Testis (tissue), 2 donors: ENCODE results near the gene LGALS9.

Source experiments
- POLR2A ChIP-seq: fragments of 450-650 bp; IDR thresholded peaks from one replicate; pipeline ENCODE4 v1.6.1; 2017; ENCODE audit warnings: antibody characterized with exemption, mild to moderate bottlenecking, moderate library complexity
- TF ChIP-seq, protein P1 (sequence below), 3 experiments: fragments of 450-650 bp in 2 of 3; fragments of 200-600 bp in 1 of 3; sonication (generic) in 1 of 3; IDR thresholded peaks; one replicate each; pipeline ENCODE4 v1.5.1; 2016 to 2019; ENCODE audit warnings: antibody characterized with exemption in 3 of 3, mild to moderate bottlenecking in 2 of 3, moderate library complexity in 1 of 3

GRCh38 chr17:27603880-27604794, 26.9 kb upstream of the LGALS9 start:
- TF ChIP-seq, protein P1, sequence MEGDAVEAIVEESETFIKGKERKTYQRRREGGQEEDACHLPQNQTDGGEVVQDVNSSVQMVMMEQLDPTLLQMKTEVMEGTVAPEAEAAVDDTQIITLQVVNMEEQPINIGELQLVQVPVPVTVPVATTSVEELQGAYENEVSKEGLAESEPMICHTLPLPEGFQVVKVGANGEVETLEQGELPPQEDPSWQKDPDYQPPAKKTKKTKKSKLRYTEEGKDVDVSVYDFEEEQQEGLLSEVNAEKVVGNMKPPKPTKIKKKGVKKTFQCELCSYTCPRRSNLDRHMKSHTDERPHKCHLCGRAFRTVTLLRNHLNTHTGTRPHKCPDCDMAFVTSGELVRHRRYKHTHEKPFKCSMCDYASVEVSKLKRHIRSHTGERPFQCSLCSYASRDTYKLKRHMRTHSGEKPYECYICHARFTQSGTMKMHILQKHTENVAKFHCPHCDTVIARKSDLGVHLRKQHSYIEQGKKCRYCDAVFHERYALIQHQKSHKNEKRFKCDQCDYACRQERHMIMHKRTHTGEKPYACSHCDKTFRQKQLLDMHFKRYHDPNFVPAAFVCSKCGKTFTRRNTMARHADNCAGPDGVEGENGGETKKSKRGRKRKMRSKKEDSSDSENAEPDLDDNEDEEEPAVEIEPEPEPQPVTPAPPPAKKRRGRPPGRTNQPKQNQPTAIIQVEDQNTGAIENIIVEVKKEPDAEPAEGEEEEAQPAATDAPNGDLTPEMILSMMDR (IDR thresholded peaks at IDR 0.05): no peak
- TF ChIP-seq POLR2A: no peak
